HepG2 (cell line): ENCODE data around the gene ZFYVE27. TPM values are rescaled to one million over a fixed set of nuclear protein-coding genes. Genes with fewer than 3 reads are reported as not detected.

ENCODE experiments used
- ATAC-seq: fragments of 200-7000 bp; cut with Tn5 transposase; 3 replicates; pipeline ENCODE4 v1.9.1; 2020; ENCODE audit warnings: mild to moderate bottlenecking, moderate library complexity
- BruUV-seq: library from RNA; stranded (reverse); fragments of 400-500 nt; replicated peaks from 2 replicates; lab custom pipeline; 2021; lab: Mats Ljungman, UMichigan
- CTCF ChIA-PET: fragments of 300-600 bp; formaldehyde crosslinking; extraction: SDS; loops from one replicate; lab custom pipeline; 2021; ENCODE audit warnings: low total read pairs, inconsistent platforms, low intra/inter-chr PET ratio; lab: Yijun Ruan, JAX
- POLR2A ChIA-PET: fragments of 350-600 bp; sonication (Branson Sonifier 250); formaldehyde crosslinking; loops from one replicate; lab custom pipeline; 2020; ENCODE audit warnings: antibody characterized with exemption, inconsistent platforms; lab: Yijun Ruan, JAX
- DNase-seq: peaks from one replicate; pipeline ENCODE4 v3.0.0-alpha.2; 2015; ENCODE audit warnings: low spot score
- FAIRE-seq: peaks from 3 replicates; lab custom pipeline; 2011; peaks lifted over from hg19 to GRCh38; lab: Jason Lieb, UNC
- H2AFZ ChIP-seq: one replicate; pipeline ENCODE4 v1.6.1; 2011; ENCODE audit warnings: low read length, inconsistent platforms
- H3K27ac ChIP-seq: fragments of 300-600 bp; 3 replicates; pipeline ENCODE4 v1.8.0; 2011; ENCODE audit warnings: mixed run types, mild to moderate bottlenecking, mixed read lengths, low read length, inconsistent platforms; ENCODE audit not compliant: insufficient read depth; ENCODE audit errors: extremely low read length
- H3K27me3 ChIP-seq, 2 experiments: fragments of 200-600 bp in 1 of 2; 2 replicates in 1 of 2; 3 replicates in 1 of 2; pipeline versions ENCODE4 v1.6.0 to v1.8.0; 2011; ENCODE audit warnings: low read length in 2 of 2, mild to moderate bottlenecking in 2 of 2, moderate library complexity in 2 of 2, inconsistent platforms in 1 of 2; ENCODE audit not compliant: insufficient read depth in 2 of 2, control insufficient read depth in 1 of 2
- H3K36me3 ChIP-seq, 2 experiments: fragments of 200-600 bp in 1 of 2; replicated peaks in 1 of 2; 2 replicates in 1 of 2; 3 replicates in 1 of 2; pipeline versions ENCODE4 v1.5.1 to v1.8.0; 2011; ENCODE audit warnings: low read length in 2 of 2, inconsistent platforms in 1 of 2; ENCODE audit not compliant: insufficient read depth in 2 of 2, control insufficient read depth in 1 of 2
- H3K4me1 ChIP-seq: 2 replicates; pipeline ENCODE4 v1.5.1; 2012; ENCODE audit warnings: low read length, inconsistent platforms; ENCODE audit not compliant: insufficient read depth
- H3K4me2 ChIP-seq: 2 replicates; pipeline ENCODE4 v1.6.0; 2011; ENCODE audit warnings: low read depth, low read length, inconsistent platforms
- H3K4me3 ChIP-seq, 3 experiments: fragments of 200-600 bp in 1 of 3; sonication (generic), shearing (Covaris generic) in 1 of 3; replicated peaks in 1 of 3; 2 replicates each; pipeline ENCODE4 v1.5.1; 2011 to 2016; ENCODE audit warnings: low read length in 3 of 3, inconsistent platforms in 2 of 3, low read depth in 2 of 3, mild to moderate bottlenecking in 2 of 3, control low read depth in 1 of 3, mixed read lengths in 1 of 3; ENCODE audit not compliant: insufficient read depth in 1 of 3
- H3K79me2 ChIP-seq: one replicate; pipeline ENCODE4 v1.6.1; 2011; ENCODE audit warnings: low read length, inconsistent platforms; ENCODE audit not compliant: insufficient read depth
- H3K9ac ChIP-seq: 2 replicates; pipeline ENCODE4 v1.6.0; 2011; ENCODE audit warnings: mild to moderate bottlenecking, low read depth, low read length, inconsistent platforms; ENCODE audit not compliant: insufficient read depth
- H3K9me3 ChIP-seq: 2 replicates; pipeline ENCODE4 v1.5.1; 2012; ENCODE audit warnings: mild to moderate bottlenecking, low read length
- H4K20me1 ChIP-seq: 2 replicates; pipeline ENCODE4 v1.6.0; 2011; ENCODE audit warnings: inconsistent platforms, mild to moderate bottlenecking, low read length, moderate library complexity; ENCODE audit not compliant: insufficient read depth
- AGO2 ChIP-seq: fragments of 200-400 bp; formaldehyde crosslinking; optimal IDR thresholded peaks from 2 replicates; pipeline ENCODE3; 2017; ENCODE audit warnings: mild to moderate bottlenecking, low read depth, low read length, moderate library complexity
- ATF2 ChIP-seq: sonication (generic); formaldehyde crosslinking; IDR thresholded peaks from 2 replicates; pipeline ENCODE4 v1.4.0; 2020; ENCODE audit warnings: missing genetic modification reagents
- ATRX ChIP-seq: sonication (generic); formaldehyde crosslinking; IDR thresholded peaks from 2 replicates; pipeline ENCODE4 v1.4.0; 2020; ENCODE audit warnings: missing genetic modification reagents, borderline replicate concordance
- FOXA1 ChIP-seq, 2 experiments: fragments of 450-650 bp in 1 of 2; sonication (generic) in 1 of 2; formaldehyde crosslinking in 1 of 2; IDR thresholded peaks; 2 replicates each; pipeline versions ENCODE4 v1.4.0 to v1.6.1; 2016 to 2020; ENCODE audit warnings: missing genetic modification reagents in 1 of 2
- HOXA5 ChIP-seq: sonication (generic); formaldehyde crosslinking; IDR thresholded peaks from 2 replicates; pipeline ENCODE4 v1.4.0; 2020; ENCODE audit warnings: missing genetic modification reagents
- KDM5A ChIP-seq: fragments of 200-600 bp; sonication (generic); IDR thresholded peaks from 2 replicates; pipeline ENCODE4 v1.7.0; 2018; ENCODE audit warnings: antibody characterized with exemption, mild to moderate bottlenecking, low read length, borderline replicate concordance
- NR2F2 ChIP-seq: IDR thresholded peaks from 2 replicates; pipeline ENCODE4 v1.6.1; 2012; ENCODE audit warnings: low read depth, inconsistent platforms, borderline replicate concordance
- PHF20 ChIP-seq: sonication (generic); formaldehyde crosslinking; IDR thresholded peaks from 2 replicates; pipeline ENCODE4 v1.5.0; 2020; ENCODE audit warnings: mild to moderate bottlenecking, missing genetic modification reagents
- ZFAT ChIP-seq: sonication (generic); formaldehyde crosslinking; conservative IDR thresholded peaks from 2 replicates; pipeline ENCODE4 v1.8.1; 2023; ENCODE audit warnings: missing genetic modification reagents, inconsistent platforms
- ZNF562 ChIP-seq: sonication (generic); formaldehyde crosslinking; IDR thresholded peaks from 2 replicates; pipeline ENCODE4 v1.8.0; 2022; ENCODE audit warnings: missing genetic modification reagents, borderline replicate concordance
- WGBS: methylation state at CpG from one replicate; pipeline ENCODE4 v1.1.6; 2017; ENCODE audit warnings: low lambda C conversion rate; 5-methylcytosine and 5-hydroxymethylcytosine counted together
- in situ Hi-C: cut with HindIII; loops from 2 replicates; pipeline ENCODE4 v1.10.0; 2017; ENCODE audit warnings: low pct_unique_long_range_greater_than_20kb; ENCODE audit not compliant: extremely low pct_ligation_motif_present
- intact Hi-C: fragments of 100-400 bp; cut with micrococcal nuclease; formaldehyde crosslinking; loops from one replicate; pipeline ENCODE4 v1.10.0; 2022; ENCODE audit not compliant: unreplicated experiment
- polyA plus RNA-seq, 8 experiments: library from polyadenylated mRNA; depleted of rRNA in 3 of 8; stranded (reverse) in 7 of 8; unstranded in 1 of 8; fragments of >200 nt; fragmentation: Illumina TruSeq in 4 of 8; extraction: Trizol in 4 of 8; gene quantifications; 2 replicates each; pipeline versions ENCODE4 v1.2.1 to v1.2.3, GENCODE V29; 2011 to 2016; ENCODE audit warnings: low read depth in 4 of 8, missing spikeins in 1 of 8, mixed read lengths in 1 of 8; ENCODE audit not compliant: insufficient read depth in 1 of 8
- total RNA-seq, 5 experiments: library from RNA; depleted of rRNA; stranded (reverse); fragments of >200 nt; fragmentation: Illumina TruSeq; extraction: Trizol; gene quantifications; 2 replicates each; pipeline ENCODE4 v1.2.3, GENCODE V29; 2016; ENCODE audit warnings: low read depth in 1 of 5

ZFYVE27 gene
- total and polyA plus RNA-seq, 2 of the 13 experiments (the other 11 are each of a cell fraction or from before 2014, with no cell fraction given) = 19.7 to 20.5 TPM

GRCh38 chr10:97748116-97748515 lies 11.2 kb downstream of the ZFYVE27 start:
- no peak for ATAC-seq
- TF ChIP-seq ZFAT (CRISPR knock-in tag) = no peak
- TF ChIP-seq HOXA5 (CRISPR knock-in tag) = no peak
- no peak for TF ChIP-seq PHF20 (CRISPR knock-in tag)
- TF ChIP-seq ATRX (CRISPR knock-in tag) = no peak
- TF ChIP-seq ATF2 (CRISPR knock-in tag) = no peak
- no peak for TF ChIP-seq KDM5A
- no peak for TF ChIP-seq ZNF562 (CRISPR knock-in tag)
- TF ChIP-seq NR2F2 = no peak
- Histone ChIP-seq H3K4me2 (no peak overlapping the region), H3K27ac (no peak overlapping the region), H3K79me2 (peaks cover 6% of the 10 kb centered on the region), H3K9me3 (no peaks in the 10 kb centered on the region), H3K36me3 (peaks cover 33 to 88% of the 10 kb centered on the region in 2 experiments), H3K27me3 (no peaks in the 10 kb centered on the region), H3K4me3 (no peak overlapping the region), H2AFZ (no peak overlapping the region), H3K9ac (no peak overlapping the region), H4K20me1 (peaks cover 4% of the 10 kb centered on the region; the same call in 1 of the 2 replicates), H3K4me1 (peaks cover 5% of the 10 kb centered on the region)
- ChIA-PET POLR2A (no interaction called here), CTCF (no interaction called here)
- in situ Hi-C loops (no loop called here), intact Hi-C loops (no loop called here)
- FAIRE-seq = no peak
- 95% methylated on average over 10 of the region's 10 CpGs for WGBS
- no TSS peak for BruUV-seq
- DNase-seq = no peak

GRCh38 chr10:97752956-97753355 lies 16.0 kb downstream of the ZFYVE27 start:
- no peak overlapping the region for H3K9ac ChIP-seq
- intact Hi-C loops = no loop called here

More at GRCh38 chr10:97752956-97753355, 16.0 kb downstream of the ZFYVE27 start:
- in situ Hi-C loops = no loop called here
- H2AFZ ChIP-seq = no peak overlapping the region
- FAIRE-seq = no peak
- TF ChIP-seq AGO2 (peak; percentile 50), FOXA1 (IDR thresholded peaks at IDR 0.05) (no peak), FOXA1 (CRISPR knock-in tag; IDR thresholded peaks at IDR 0.05) (no peak)
- TF ChIP-seq, all 625 proteins: peak for 1
- H3K27me3 ChIP-seq = no peaks in the 10 kb centered on the region
- no TSS peak for BruUV-seq
- H3K9me3 ChIP-seq = no peaks in the 10 kb centered on the region
- H3K36me3 ChIP-seq = peaks cover 51 to 95% of the 10 kb centered on the region in 2 experiments
- ATAC-seq = no peak
- POLR2A ChIA-PET = no interaction called here
- no peaks in the 10 kb centered on the region for H4K20me1 ChIP-seq
- H3K27ac ChIP-seq = no peak overlapping the region
- CTCF ChIA-PET = no interaction called here
- 95% methylated on average over 18 of the region's 18 CpGs for WGBS
- no peaks in the 10 kb centered on the region for H3K4me1 ChIP-seq
- no peak overlapping the region for H3K4me2 ChIP-seq
- no peak overlapping the region for H3K4me3 ChIP-seq
- DNase-seq = no peak
- no peaks in the 10 kb centered on the region for H3K79me2 ChIP-seq
